Transverse colon (tissue), 4 donors: ENCODE data around the gene DPEP3.

ENCODE experiments used
- CTCF ChIP-seq, 5 experiments: fragments of 200-600 bp in 3 of 5; fragments of 450-650 bp in 2 of 5; sonication (generic) in 3 of 5; IDR thresholded peaks; 1 replicate in 2 of 5; 2 replicates in 3 of 5; pipeline ENCODE4 v1.5.1; 2016 to 2017; ENCODE audit warnings: antibody characterized with exemption in 5 of 5, inconsistent platforms in 3 of 5, mild to moderate bottlenecking in 2 of 5, moderate library complexity in 1 of 5
- POLR2A ChIP-seq: fragments of 450-650 bp; IDR thresholded peaks from one replicate; pipeline ENCODE4 v1.6.1; 2016; ENCODE audit warnings: antibody characterized with exemption, mild to moderate bottlenecking, moderate library complexity
- POLR2AphosphoS5 ChIP-seq, 3 donors: sonication (generic); formaldehyde crosslinking; IDR thresholded peaks; one replicate each; pipeline ENCODE4 v1.6.1; 2016; ENCODE audit warnings: antibody characterized with exemption in 3 of 3

DNA sequence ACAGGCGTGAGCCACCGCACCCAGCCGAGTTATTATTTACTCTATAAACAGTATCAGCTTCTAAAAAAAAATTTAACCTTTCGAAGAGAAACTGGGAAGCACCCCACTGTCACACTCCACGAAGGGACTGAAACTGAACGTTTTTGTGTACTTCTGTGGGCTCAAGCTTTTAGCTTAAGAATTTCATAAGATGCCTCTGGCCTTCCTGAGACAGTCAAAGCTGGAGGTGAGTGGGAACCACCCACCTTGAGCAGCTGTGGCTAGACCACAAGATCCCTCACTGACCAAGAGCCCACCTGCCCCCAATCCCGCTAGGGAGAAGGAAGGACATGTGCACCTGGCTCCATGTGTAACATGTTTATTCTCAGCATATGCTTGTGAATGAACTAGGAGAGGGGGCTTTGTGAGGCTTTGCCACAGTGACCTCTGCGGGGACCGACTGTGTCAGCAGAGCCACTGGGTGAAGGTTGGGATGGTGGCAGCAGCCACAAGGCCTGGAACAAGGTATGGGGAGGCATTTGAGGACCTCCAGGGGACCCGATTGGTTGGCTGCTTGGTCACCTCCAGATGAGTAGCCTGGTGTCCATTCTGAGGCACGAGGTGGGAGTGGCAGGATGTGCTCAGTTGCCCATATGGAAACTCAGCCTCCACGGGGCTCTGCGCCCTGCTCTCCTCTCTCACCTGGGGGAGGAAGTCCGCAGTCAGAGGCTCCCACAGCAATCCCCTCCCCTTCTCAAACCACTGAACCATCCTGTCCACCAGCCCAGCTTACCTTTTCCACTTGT lies 4.8 kb downstream of the DPEP3 start:
- TF ChIP-seq CTCF (IDR thresholded peaks at IDR 0.05) (no peak), POLR2A (no peak), POLR2AphosphoS5 (IDR thresholded peaks at IDR 0.05) (no peak)
